ENCODE measurements around the gene ABCA1.

DNA sequence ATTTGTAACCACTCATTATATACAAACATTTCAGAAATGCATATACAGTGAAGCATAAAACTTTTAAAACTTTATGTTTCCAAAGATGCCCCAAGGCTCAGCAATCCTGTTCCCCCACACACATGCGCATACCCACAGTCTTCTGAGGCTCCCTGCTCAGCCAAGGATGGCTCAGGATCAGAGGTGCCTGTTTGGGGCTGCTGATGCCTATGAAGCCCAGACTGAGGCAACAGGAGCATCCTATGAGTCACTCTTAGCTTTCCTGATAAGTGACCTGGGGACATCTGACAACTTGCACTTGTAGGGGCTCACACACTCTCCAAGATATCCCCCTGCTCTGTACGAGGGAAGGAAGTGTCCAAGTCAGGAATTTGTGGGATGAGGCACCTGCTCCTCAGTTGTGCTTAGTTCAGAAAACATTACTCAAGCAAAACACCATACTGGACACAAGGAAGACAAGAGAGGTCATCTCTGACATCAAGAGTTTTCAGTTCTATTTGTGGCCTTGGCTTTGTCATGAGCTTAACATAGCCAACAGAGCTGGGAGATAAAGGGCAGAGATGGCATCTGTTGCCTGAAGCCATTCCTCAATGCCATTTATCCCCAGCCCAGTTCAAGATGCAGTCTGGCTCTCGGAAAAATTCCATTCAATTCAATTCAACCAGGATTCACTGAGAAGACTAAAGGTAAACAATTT lies 101.7 kb downstream of the ABCA1 start:
- TF ChIP-seq, protein P1, sequence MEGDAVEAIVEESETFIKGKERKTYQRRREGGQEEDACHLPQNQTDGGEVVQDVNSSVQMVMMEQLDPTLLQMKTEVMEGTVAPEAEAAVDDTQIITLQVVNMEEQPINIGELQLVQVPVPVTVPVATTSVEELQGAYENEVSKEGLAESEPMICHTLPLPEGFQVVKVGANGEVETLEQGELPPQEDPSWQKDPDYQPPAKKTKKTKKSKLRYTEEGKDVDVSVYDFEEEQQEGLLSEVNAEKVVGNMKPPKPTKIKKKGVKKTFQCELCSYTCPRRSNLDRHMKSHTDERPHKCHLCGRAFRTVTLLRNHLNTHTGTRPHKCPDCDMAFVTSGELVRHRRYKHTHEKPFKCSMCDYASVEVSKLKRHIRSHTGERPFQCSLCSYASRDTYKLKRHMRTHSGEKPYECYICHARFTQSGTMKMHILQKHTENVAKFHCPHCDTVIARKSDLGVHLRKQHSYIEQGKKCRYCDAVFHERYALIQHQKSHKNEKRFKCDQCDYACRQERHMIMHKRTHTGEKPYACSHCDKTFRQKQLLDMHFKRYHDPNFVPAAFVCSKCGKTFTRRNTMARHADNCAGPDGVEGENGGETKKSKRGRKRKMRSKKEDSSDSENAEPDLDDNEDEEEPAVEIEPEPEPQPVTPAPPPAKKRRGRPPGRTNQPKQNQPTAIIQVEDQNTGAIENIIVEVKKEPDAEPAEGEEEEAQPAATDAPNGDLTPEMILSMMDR (IDR thresholded peaks at IDR 0.05): no peak
- TF ChIP-seq POLR2A (IDR thresholded peaks at IDR 0.05): no peak
- TF ChIP-seq POLR2AphosphoS5 (IDR thresholded peaks at IDR 0.05): no peak

Measured in upper lobe of left lung (tissue), 4 donors.